ENCODE measurements around the gene HTR5A.

The HTR5A gene

DNA sequence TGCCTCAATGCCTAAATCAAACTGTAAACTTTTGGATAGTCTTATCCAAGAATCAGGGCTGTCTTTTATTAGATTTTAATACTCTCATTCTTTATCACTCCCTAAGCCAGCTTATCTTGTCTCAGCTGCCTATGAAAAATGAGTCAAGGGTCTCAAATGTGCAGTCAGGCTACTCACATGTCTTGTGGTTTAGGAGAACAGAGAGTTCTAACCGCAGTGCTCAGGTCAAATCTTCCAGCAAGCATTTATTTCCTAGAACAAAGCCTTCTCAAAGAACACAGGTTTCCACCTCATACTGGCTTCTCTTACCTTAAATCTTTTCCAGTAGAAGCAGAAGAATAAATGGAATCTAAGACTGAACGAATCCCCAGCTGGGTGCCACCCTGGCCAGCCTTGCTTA is 23.5 kb downstream of the HTR5A start:
- DNase-seq = no peak

DNA sequence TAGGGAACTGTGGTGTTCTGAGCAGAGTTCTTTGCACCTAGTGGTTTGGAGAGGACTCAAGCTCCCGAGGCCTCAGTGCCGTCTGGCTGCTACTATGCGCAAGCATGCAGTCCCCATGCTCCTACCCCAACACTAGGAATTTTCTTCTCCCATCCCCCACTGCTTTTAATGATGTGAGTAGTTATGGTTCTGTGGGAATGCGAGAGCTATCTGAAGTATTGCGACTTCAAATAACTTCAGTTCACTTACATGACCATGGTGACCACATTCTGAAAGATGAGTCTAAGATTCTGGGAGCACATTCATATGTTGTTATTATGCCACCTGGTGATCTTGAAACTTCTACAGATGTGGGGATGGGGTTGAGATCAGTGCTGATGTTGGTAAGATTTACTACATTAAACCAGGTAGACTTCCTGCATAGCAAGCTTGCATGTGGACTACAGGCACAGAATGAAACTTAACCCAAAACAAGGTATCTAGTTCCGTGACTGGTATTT is 24.6 kb downstream of the HTR5A start:
- no peak for DNase-seq

DNA sequence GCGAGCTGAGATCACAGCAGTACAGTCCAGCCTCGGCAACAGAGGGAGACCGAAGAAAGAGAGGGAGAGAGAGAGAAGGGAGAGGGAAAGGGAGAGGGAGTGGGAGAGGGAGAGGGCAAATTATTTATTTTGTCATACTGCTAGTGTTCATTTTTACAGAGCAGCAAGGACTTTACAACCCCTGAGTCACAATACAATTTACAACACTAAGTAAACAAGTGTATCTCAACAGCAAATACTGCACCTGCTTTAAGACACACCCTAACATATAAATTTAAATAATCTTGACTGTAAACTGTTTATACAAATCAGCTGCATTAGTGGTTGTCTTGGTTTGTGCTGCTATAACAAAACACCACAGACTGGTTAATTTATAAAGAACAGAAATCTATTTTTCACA is 27.2 kb downstream of the HTR5A start:
- no peak for DNase-seq

DNA sequence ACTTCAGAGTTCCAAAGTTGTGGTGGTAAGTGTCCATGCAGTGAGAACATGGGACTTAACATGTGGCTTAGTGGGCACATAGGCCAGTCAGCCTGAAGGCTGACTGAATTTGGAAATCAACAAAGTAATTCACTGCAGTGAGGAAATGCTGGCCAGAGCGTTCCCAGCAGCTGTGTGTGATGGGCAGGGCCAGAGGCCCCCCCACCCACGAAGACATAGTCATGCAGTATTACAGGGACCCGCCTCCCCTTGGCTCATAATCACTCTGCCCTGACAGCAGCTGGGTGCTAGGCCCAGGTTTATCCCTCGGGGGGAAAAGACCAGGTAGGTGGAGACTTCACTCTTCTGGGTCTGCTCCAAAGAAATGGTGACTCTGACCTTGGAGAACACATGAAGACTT is 33.7 kb downstream of the HTR5A start:
- DNase-seq = no peak

DNA sequence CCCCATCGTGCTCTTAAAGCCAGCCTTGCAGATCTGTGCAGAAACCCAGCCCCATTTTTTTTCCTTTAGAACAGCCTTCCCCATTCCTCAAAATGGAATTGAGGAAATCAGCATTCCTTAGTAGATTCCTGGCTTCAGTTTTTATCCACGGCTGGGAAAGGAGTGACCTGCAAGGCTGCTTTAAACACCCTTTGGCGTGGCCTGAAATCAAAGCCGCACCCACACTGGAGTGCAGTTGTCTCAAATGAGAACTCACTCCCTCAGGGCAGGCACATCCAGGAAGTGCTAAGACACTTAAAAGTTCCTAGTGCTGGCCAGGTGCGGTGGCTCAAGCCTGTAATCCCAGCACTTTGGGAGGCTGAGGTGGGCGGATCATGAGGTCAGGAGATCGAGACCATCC is 34.8 kb downstream of the HTR5A start:
- DNase-seq = no peak

DNA sequence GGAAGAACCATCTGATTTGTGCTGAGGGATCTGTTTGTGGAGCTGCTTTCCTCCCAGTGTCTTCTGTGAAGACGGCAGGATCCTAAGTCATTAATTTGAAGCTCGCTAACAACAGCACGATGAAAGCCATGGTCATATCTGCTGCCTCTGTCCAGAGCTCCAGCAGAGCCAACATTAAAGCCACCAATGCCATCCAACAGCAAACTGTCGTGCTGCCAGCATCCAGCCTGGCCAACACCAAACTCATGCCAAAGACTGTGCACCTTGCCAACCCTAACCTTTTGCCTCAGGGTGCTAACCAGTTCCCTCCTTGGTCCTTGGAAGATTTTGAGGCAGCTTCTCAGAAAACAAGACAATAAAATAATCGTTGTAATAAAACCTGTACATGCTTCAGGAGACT is 36.2 kb downstream of the HTR5A start:
- no peak for DNase-seq

DNA sequence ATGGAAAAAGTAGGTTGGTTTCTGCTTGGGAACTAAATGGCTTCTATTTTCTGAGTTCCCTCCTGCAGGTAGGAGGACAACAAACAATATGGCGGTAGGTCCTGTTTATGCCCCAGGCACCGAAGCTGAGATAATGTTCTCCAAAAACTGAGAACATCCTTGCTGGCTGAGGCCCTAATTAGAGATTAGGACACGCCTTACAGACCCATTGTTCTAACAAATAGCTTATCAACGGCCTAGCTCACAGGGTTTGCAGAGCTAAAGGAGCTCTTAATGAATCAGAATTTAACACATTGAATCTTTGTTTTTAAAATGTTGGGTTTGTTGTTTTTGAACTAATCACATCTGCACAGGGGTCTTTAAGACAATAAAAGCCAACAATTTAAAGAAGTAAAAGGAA is 37.0 kb downstream of the HTR5A start:
- DNase-seq = no peak

DNA sequence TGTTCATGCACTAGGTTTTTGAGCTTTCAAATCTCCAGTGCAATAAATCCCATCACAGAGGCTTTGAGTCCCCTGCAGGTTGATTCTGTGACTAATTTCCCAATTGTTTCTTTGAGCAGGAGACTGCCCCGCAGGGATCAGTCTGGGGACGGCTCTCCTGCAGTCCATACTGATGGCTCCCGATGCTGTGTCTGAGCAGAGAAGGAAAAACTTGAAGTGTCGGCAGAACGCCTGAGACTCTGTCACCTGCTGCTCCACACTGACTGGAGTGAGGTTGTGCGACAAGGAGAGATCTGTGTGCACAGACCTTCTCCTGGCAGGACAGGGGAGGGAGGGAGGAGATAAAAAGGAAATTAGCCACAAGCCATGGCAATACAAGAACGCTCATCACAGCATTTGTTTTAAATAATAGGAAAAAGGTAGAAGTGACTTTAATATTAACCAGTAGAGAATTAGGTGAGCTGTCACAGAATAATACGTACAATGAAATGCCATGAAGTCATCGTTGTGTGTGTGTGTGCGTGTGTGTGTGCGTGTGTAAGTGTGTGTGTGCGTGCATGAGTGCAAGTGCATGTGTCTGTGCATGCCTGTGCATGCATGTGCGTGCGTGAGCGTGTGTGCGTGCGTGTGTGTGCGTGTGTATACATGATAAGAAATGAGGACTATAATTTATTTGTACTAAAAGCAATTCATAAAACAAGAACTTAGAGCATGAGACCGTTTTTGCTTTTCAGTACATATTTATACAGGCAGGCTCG is 38.2 kb downstream of the HTR5A start:
- DNase-seq = no peak

DNA sequence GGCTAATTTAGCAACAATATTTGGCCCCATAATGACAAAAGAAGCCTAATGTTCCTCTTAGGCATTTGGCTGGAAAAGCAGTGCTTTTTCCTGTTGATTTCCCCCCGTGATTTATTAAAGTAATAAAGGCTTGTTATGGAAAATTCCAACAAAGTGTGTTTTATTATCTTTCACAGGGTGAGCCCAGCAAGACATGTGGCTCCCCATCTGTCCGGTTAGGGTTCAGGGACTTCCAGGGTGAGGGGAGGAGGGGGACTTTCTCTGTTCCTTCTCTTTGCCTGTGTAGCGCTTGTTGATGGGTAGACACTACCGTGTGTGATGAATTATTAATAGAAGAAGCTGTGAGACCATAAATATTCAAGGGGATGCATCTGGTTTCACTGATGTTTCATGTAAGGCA is 39.0 kb downstream of the HTR5A start:
- no peak for DNase-seq

DNA sequence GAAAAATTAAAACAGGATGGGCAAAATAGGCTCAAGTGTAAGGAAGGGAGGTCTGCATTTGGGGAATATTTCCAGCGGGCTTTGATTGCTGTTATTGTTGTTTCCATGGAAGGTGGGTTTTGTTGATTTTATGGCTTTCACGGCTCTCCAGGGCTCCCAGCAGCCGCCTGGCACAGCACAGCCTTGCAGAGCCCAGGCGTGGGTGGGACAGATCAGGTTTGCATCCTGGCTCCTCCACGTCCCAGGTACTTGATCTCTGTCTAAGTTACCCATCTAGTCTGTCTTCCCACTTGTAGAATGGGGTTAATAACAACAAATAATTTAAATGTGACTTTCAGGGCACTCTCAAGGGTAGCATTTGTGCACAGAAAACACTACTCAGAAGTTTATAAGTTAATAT is 45.2 kb downstream of the HTR5A start:
- DNase-seq = no peak

DNA sequence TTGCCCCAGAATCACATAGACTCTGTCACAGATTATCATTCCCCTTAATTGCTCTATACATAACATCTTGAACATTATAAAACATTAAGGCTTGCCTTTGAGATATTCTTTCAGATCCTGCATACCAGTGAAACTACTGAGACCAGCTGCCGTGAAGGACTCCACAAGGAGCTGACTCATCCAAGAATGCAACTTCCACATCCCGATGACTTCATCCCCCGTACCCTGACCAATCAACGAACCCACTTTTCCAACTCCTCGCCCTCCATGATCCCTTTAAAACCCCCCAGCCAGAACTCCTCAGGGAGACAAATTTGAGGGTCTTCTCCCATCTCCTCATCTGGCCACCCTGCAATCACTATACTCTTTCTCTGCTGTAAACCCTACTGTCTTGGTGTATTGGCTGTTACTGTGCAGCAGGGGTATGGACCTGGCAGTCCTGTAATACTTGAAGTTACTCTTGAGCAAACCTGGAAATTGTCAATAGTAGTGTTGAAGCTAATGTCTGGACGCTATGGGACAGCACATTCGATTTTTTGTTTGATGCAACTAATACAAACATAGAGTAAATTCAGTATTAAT is 49.8 kb downstream of the HTR5A start:
- DNase-seq = no peak

DNA sequence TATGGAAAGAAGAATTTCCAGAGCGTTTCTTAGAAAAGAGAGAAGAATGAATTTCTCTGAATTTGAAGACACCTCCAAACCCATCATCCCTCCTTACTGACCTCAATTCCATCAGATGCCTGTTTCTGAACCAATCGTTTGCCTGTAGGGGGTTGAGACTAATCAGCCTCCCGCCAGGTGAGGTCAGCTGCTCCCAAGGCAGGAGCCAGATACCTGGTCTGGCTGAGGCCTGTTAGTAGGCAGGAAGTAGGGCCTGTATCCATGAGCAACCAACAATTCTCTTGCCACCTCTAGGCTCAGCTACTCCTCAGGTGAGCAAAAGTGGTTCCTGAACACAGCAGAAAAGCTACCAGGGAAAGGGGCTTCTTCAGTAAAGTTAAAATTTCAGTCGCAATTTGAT is 50.3 kb downstream of the HTR5A start:
- DNase-seq = no peak

DNA sequence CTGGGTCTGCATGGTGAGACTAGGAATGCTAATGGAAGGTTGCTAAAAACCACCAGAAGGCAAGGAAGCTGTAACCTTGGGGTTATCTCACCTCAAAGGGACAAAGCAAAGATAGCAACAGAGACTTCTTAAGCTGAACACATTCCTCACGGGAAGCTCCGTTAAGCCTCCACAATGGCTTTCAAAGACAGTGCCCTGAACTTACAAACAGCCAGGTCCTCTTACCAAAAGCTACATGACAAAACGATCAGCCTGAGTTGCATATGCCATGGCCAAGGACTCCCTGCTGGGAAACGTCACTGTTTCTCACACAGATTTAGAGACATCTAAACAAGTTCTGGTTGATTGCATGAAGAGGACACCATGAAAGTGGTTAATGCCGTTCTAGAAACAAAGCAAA is 52.7 kb downstream of the HTR5A start:
- no peak for DNase-seq

DNA sequence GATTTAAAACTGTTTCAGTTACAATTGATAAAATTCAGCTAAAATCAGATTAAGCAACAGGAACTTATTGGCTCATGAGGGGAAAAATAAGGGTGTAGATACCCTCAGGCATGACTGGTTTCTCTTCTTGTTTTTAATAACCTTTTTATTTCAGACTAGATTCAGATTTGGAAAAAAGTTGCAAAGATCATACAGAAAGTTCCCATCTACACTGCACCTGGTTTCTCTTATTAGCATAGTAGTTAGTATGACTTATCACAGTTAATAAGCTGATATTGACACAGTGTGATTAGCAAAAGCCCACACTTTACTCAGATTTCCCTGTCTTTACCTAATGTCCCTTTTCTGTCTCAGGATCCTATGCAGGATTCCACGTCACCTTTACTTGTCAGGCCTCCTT is 53.3 kb downstream of the HTR5A start:
- no peak for DNase-seq

DNA sequence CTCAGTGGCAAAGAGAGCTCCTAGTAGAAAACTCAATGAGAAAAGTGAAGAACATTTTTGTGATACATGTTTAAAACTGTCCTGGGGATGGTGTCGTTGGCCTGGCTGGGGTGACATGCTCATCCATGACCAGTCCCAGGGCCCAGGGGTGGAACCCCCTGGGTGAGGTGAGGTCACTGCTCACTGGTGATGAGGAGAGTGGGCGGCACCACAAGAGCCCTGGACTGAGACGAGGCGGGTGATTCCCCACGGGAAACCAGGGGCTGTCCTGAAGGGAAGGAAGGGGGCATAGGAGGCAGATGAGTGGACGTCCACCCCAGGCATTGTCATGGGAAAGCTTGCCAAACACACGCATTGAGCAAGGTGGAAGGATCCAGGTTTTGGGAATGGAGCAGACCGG is 54.6 kb downstream of the HTR5A start:
- DNase-seq = no peak

DNA sequence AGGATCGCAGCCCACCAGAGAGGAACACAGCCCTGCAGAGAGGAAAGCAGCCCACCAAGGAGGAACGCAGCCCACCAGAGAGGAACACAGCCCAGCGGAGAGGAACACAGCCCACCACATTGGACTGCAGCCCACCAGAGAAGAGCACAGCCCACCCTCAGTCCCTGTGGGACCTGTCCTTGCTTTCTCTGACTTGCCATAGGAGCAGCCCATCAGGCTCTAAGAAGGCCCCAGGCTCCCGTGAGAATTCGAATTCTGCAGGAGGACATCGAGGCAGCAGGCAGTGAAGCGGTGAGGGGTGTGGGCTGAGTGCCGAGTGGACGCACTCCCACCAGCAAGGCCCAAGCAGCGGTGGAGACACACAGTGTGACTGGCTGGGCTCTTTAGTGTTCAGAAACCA is 59.1 kb downstream of the HTR5A start:
- no peak for DNase-seq

DNA sequence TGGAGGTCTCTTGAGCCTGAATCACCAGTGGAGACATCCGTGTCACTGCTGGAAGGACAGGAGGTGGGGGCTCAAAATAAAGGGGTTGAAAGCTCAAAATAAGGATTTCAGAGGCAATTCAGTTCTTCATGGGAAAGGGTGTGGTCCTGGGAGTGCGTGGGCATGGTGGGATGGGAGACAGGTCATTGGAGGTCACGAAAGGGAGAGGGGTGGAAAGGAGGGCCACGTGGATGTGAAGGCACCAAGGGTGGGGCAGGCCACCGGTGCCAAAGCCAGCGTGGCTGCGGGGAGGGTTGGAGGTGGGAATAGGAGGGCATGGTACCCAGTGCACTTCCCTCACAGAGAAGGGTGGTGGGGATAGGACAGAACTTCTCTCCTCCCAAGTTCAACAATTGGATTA is 59.7 kb downstream of the HTR5A start:
- no peak for DNase-seq

DNA sequence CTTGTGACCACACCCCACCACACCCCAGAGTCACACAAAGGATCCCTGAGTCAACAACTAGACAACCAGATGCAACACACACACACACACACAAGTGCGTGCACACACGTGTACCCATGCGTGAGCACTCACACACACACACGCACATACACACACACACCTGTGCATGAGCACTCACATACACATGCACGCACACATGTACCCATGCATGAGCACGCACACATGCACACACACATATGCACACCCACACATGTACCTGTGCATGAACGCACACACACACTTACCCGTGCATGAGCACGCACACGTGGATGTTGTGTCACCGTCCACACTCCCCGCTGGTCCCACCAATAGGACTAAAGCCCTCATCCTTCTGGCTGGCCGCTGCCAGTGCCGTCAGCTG is 60.4 kb downstream of the HTR5A start:
- DNase-seq = no peak

DNA sequence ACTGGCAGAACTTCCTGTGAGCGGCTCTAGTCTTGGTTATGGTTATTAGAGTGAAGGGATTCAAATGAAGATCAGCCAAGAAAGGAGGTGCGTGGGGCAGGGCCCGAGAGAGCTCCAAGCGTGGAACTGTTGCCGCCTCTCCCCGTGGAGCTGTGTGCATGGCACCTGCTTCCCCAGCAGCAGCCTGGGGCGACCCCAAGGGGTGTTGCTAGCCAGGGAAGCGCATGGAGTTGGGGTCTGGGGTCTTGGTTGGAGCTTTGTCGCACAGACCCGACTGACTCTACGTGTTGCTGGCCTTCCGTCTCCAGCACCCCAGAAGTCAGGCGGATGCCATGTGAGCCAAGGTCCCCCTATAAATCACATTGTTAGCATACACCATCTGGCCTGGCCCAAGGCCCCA is 61.0 kb downstream of the HTR5A start:
- DNase-seq = no peak

DNA sequence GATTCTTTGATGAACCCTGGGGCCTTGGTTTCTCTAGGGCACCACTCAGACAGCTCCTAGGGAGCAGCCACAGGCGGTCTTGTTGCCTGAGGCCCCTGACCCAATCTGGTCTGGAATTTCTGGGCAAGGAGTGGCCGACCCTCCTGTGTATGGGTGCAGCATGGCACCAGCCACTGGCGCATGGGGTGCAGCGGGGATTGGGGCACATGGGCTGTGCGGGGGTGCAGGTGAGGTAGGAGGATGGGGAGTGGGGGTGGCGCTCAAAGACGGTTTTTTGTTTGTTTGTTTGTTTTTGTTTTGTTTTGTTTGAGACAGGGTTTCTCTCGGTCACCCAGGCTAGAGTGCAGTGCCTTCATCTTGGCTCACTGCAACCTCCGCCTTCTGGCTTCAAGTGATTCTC is 62.3 kb downstream of the HTR5A start:
- no peak for DNase-seq

DNA sequence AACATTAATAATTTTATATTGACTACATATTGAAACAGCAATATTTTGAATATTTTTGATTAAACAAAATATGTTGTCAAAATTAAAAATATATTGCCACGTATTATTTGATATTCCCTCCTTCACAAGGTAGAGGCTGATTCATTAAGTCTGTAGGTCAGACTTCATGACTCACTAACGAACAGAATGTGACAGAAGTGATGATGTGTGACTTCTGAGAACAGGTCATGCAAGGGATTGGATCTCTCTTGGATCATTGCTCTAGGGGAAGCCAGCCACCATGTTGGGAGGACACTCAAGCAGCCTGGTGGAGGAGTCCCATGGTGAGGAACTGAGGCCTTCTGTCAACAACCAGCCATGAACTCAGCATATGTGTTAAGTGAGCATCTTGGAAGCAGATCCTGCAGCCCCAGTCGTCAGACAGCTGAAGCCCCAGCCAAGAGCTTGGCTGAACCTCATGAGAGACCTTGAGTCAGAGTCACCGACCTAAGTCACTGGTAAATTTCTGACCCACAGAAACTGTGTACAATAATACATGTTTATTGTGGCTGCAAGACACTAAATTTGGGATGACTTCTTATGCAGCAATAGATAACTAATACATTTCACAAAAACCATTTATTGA is 66.6 kb downstream of the HTR5A start:
- DNase-seq = no peak

Data from CD4-positive, alpha-beta T cell treated with Interleukin-6 for 4 hours (primary cell).